ENCODE results near the gene NFIA.

GRCh38 chr1:61389194-61389925 lies 307.0 kb downstream of the NFIA start:
- TF ChIP-seq EZH2 (IDR thresholded peaks at IDR 0.05), result no peak
- no peak for TF ChIP-seq POLR2AphosphoS5 (IDR thresholded peaks at IDR 0.05; ENCODE audit: borderline replicate concordance, low read depth, low read length)
- no peak for TF ChIP-seq FOXP2 (optimal IDR thresholded peaks at IDR 0.05; ENCODE audit: control extremely low read depth, extremely low read length, insufficient read depth)
